NCI-H2171 (cell line): Measurements from ENCODE around the gene MVP.
"Not testable (repeated sequence)": the region's sequence is repeated elsewhere in the genome, so short reads cannot be mapped to it uniquely, and the experiment has no call there.

ENCODE experiments used
- DNase-seq: peaks from one replicate; lab custom pipeline; 2025; lab: John Stamatoyannopoulos, UW

MVP gene

DNA sequence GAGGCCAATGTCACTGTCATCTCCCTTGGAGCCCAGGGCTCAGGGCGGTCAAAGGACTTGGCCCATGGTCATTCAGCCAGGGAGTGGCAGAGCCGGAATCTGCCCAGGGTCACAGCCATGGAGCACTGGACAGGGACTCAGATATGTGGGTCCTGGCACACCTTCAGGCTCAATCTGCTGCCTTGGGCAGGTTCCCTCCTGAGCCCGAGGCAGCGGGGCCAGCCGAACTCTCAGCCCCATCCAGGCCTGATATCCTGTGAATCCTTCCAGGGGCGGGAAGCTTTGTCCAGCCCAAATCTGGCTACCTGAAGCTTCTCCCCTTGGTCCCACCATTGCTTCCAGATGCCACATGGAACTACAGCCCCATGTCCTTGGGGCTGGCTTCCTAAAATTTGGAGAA is 54.9 kb downstream of the MVP start:
- no peak for DNase-seq

DNA sequence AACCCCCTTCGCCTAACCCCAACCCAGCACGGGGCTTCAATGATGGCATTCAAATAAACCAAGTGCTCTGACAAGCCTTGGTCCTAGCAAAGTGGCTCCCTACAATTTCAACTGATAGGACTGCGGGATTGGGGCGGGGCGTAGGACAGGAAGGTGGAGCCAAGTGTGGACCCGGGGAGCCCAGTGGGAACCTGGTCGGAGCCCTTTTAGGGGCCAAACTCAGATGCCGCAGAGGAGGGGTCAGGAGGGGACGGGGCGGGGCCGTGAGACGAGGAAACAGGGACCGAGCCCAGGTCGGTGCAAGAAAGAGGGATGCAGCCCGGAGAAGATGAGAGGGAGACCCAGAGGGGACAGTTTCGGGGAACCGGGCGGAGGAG is 55.9 kb downstream of the MVP start:
- no peak for DNase-seq

DNA sequence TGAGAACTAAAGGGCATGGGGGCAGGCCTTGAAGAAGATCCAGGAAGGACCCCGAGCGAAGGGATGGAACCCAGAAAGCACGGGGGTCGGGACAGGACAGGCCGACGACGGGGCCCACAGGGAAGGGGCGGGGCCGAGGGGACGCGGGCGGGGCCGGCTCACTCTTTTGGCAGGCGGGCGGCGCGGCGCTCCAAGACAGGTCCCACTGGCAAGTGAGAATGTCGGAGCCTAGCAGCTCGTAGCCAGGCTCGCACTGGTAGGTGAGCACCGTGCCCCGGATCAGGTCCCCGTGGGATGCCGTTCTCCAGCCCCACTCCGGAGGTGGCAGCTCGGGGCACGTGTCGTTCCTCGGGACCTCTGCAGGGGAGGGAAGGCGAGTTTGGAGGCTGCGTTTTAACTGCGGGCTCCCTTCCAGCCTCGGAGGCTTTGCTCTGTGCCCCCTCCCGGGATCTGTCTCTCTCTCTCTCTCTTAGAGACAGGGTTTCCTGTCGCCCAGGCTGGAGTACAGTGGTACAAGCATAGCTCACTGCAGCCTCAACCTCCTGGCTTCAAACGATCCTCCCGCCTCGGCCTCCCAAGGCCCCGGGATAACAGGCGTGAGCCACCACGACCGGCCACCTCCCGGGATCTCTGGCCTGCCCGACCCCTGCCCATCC is 56.5 kb downstream of the MVP start:
- no peak for DNase-seq

DNA sequence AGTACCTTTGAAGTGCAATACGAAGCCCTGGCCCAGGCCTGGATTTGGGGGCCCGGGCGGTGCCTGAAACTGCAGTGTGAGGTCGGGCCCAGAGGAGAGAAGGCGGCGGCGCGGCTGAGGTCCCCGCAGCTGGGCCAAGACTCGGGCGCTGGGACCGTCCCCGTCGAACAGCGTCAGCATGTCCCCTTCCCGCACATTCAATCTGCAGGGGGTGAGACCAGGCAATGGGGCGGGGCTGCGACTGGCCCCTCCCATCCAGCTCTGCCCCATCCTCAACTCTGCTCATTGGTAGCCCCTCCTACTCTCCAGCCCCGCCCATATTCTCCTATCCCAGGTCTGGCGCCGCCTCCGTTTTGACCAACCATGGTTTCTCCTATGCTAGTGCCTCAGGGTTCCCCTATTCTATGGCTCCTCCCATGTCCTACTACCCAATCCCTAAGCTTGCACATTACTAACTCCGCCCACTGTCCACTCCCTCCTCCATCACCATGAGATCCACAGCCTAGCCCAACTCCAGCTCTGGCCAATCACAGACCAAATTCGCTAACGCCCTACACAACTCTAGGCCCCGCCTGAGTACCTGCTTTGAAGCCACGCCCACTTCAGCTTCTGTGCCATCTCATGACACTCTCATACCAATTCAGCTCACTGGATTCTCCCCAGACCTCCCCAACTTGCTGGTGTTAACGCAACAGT is 57.2 kb downstream of the MVP start:
- no peak for DNase-seq

DNA sequence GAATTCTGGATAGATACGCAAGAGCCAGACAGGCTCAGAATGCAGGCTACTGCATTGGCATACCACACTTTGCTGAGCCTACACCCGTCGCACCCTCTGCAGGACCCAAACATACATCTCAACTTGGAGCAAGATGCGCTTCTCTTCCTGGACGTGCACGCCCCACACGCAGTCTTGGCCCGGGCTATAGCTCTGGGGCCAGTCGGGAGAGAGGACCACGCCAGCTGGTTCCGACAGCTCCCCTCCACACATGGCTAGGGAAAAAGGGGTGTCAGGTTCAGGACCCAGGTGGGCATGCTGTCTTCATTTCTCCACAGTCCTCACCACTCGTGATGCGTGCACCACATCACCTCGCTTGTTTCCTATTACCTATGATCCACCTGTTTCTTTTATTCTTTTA is 57.9 kb downstream of the MVP start:
- no peak for DNase-seq

DNA sequence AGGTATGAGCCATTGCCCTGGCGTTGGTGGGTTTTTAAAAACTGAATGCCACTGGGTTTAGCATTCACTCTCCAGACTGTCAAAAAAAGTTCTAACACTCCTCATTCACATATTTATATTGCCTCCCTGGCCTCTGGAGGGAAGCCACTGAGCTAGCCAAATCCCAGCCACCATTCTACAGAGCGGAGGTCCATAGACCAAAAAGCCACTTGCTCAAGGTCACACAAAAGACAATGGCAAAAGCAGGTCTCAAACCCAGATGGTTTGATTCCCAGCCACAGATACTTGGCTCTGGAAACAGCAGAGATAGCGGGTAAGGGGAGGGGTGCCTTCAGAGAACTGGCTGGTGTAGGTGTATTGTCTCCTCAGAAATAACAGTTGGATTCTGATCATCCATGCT is 60.8 kb downstream of the MVP start:
- DNase-seq = no peak

DNA sequence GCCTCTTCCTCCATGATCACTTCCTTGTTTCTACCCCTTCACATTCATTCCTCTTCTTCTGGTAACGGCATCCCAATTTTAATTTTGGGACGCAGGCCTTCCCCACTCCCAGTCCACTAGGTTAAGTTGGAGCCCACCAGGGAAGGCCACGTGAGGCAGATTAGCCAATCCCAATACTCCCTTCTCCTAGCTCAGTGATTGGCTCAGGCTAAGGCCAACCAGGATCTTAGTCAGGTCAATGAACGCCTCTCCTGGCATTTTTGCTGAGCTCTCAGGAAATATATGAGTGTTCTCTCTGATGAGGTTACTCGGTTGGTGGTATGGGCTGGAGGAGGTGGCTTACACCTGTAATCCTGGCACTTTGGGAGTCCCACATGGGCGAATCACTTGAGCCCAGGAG is 63.7 kb downstream of the MVP start:
- DNase-seq = no peak

DNA sequence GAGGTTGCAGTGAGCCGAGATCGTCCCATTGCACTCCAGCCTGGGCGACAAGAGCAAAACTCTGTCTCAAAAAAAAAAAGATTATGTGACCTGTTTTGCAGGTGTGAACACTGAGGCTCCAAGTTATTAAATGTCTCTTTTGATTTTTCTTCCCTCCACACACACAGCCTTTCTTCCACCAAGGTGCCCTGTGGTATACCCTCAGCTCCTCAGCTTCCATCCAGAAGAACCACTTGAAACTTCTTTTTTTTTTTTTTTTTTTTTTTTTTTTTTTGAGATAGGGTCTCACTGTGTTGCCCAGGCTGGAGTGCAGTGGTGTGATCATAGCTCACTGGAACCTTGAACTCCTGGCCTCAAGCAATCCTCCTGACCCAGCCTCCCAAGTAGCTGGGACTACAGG is 69.1 kb downstream of the MVP start:
- DNase-seq = not testable (repeated sequence)

DNA sequence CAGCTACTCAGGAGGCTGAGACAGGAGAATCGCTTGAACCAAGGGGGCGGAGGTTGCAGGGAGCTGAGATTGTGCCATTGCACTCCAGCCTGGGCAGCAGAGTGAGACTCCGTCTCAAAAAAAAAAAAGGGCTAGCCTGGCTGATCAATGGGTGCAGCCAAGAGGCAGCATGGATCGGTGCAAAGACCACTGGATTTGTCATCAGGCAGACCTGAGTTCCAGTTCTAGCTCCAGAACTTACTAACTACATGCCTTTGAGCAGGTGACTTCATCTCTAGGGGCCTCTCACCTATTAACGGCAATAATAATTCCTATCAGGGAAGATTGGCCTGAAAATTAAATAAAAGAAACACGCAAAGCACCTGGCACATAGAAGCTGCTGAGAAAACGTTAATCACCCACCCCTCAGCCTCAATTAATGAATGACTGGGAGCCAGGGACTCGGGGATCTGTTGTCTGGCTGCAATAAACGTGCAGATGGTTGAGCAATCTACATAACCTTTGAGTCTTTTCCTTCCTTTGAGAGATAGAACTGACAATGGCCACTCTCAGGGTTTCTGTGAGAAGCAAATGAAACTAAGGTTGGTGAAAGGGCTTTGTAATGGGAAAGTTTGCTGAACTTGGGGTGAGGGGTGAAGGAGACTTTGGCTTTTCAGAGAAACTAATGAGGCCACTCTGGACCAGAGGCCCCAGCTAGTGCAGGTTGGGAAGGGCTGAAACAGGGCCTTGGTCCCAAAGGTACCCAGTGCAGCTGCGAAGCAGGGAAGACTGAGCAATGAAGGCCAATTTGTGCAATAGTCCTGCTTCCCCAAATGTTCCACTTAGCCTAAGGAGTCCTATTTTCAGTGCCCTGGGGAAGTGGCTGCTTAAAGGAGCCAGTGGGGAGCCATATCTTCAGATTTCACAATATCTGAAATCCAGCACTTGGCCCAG is 71.5 kb downstream of the MVP start:
- no peak for DNase-seq

DNA sequence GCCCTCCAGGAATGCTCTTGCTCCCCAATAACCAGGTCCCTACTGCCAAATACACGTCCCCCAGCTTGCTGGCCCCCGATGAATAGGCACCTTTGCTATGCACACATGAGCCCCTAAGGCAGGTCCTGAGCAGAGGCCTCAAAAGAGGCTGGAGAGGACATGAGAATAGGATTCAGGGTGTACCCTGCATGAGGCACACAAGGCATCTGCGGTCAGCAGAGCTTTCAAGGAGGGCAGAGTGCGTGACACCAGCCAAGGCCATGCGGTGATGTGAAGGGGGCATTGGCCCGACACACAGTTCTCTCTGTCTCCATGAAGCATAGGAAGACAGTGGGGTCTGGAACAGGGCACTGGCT is 72.2 kb downstream of the MVP start:
- DNase-seq = no peak

DNA sequence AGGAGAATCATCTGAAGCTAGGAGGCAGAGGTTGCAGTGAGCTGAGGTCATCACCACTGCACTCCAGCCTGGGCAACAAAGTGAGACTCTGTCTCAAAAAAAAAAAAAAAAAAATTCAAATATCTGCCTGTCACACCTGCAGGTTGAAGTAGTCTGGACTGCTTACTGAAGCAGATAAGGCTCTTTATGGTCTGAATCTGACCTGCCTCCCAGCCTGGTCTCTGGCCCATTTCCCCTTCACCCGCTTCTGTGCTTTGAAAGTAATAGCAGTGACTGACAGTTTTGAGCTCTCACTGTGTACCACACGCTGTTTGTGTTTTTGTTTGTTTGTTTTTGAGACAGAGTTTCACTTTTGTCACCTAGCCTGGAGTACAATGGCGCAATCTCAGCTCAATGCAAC is 73.3 kb downstream of the MVP start:
- no peak for DNase-seq

DNA sequence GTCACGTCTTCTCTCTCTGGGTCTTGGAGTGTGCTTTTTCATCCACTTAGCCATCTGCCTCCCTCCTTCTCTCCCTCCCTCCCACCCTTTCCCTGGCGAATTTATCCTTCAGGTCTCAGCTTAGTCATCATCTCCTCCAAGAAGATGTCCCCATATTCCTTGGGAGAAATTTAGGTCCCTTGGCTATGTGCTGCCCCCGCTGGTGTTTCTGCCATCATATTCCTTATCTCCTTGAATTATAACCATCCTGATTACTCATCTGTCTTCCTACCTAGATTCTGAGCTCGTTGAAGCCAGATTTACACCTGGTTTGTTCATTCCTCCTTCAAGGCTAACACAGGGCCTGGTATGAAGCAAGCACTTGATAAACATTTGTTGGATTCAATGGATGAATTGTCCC is 74.1 kb downstream of the MVP start:
- DNase-seq = no peak

DNA sequence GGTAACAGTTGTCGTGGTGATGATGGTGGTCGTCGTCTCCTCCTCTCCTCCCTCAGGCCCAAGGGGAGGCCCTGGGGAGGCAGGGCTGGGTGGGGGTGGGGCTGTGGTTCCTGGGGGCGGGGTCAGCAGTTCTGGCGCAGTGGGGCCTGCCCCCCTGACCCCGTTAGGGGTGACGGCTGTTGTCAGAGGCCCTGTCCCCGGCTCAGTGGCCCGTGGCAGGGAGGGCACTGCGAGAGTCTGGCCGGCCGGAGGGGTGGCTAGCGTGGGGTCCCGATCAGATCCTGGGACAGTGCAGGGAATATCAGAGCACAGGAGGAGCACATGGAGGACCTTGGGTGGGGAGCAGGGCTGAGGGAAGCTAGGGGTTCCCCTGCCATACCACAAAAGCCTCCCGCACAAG is 76.6 kb downstream of the MVP start:
- DNase-seq = no peak

DNA sequence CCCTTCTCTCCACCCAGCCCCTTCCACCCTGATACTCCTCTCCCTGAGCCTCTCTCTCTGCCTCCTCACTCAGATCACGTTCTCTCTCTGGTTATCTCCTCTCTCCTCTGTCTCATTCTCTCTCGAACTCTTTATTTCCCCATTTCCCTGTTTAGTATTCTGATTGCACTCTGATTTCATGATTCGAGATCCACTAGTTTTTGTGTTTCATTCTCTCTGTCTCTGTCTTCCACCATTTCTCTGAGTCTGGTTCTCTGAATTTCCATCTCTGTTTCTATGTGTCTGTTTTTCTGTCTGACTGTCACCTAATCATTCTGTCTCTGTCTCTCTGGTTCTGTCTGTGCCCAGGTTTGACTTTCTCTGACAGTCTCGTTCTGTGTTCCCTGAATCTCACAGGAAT is 77.1 kb downstream of the MVP start:
- DNase-seq = no peak
